A673 (cell line): ENCODE results near the gene PLK3. TPM values are rescaled to one million over a fixed set of nuclear protein-coding genes. Genes with fewer than 3 reads are reported as not detected.
A peak's percentile ranks its signal among the peaks of the same experiment; 100 is the strongest.

Source experiments
- BruUV-seq: library from RNA; stranded (reverse); fragments of 400-500 nt; replicated peaks from 2 replicates; lab custom pipeline; 2021; lab: Mats Ljungman, UMichigan
- CTCF ChIA-PET: fragments of 300-600 bp; sonication (Branson Sonifier 250); formaldehyde crosslinking; loops from one replicate; lab custom pipeline; 2022; ENCODE audit warnings: antibody characterized with exemption; lab: Charles Lee
- POLR2A ChIA-PET: fragments of 300-600 bp; sonication (Branson Sonifier 250); formaldehyde crosslinking; loops from one replicate; lab custom pipeline; 2022; ENCODE audit warnings: antibody characterized with exemption; ENCODE audit not compliant: low non-redundant PET; lab: Charles Lee
- DNase-seq: peaks from one replicate; pipeline ENCODE4 v3.0.0-alpha.2; 2015; ENCODE audit warnings: low spot score
- H3K27ac ChIP-seq: fragments of 200-600 bp; sonication (generic); 2 replicates; pipeline ENCODE4 v1.5.1; 2016; ENCODE audit warnings: mixed run types, low read depth, mild to moderate bottlenecking, mixed read lengths, antibody characterized with exemption, low read length; ENCODE audit not compliant: poor library complexity, severe bottlenecking
- H3K27me3 ChIP-seq: fragments of 200-600 bp; sonication (generic); replicated peaks from 2 replicates; pipeline ENCODE4 v1.6.1; 2017; ENCODE audit warnings: mixed run types, low read depth, mild to moderate bottlenecking, mixed read lengths, antibody characterized with exemption, low read length; ENCODE audit not compliant: insufficient read depth, poor library complexity
- H3K36me3 ChIP-seq: fragments of 200-600 bp; sonication (generic); 2 replicates; pipeline ENCODE4 v1.6.1; 2016; ENCODE audit warnings: mixed run types, mild to moderate bottlenecking, mixed read lengths, antibody characterized with exemption, low read length; ENCODE audit not compliant: insufficient read depth, poor library complexity, severe bottlenecking
- H3K4me1 ChIP-seq: fragments of 200-600 bp; sonication (generic); 2 replicates; pipeline ENCODE4 v1.6.1; 2017; ENCODE audit warnings: mixed run types, mild to moderate bottlenecking, mixed read lengths, antibody characterized with exemption, low read length; ENCODE audit not compliant: insufficient read depth, poor library complexity, severe bottlenecking
- H3K4me3 ChIP-seq: fragments of 200-600 bp; sonication (generic); 2 replicates; pipeline ENCODE4 v1.5.1; 2016; ENCODE audit warnings: low read depth, mixed run types, mild to moderate bottlenecking, mixed read lengths, low read length; ENCODE audit not compliant: poor library complexity, severe bottlenecking
- H3K9me3 ChIP-seq: fragments of 200-600 bp; sonication (generic); 2 replicates; pipeline ENCODE4 v1.6.1; 2016; ENCODE audit warnings: mixed run types, low read depth, mild to moderate bottlenecking, mixed read lengths, antibody characterized with exemption, low read length; ENCODE audit not compliant: poor library complexity, severe bottlenecking
- EZH2 ChIP-seq: fragments of 200-600 bp; sonication (generic); IDR thresholded peaks from 2 replicates; pipeline ENCODE4 v1.6.1; 2017; ENCODE audit warnings: borderline replicate concordance, low read depth, mild to moderate bottlenecking, mixed read lengths, antibody characterized with exemption, low read length; ENCODE audit not compliant: poor library complexity, severe bottlenecking
- intact Hi-C: fragments of 100-400 bp; cut with micrococcal nuclease; formaldehyde crosslinking; loops from one replicate; pipeline ENCODE4 v1.10.0; 2022; ENCODE audit not compliant: unreplicated experiment
- total RNA-seq: library from RNA; stranded (reverse); gene quantifications from 2 replicates; pipeline ENCODE4 v1.2.3, GENCODE V29; 2021
- TF ChIP-seq, protein P1 (sequence below): fragments of 300-800, 200-600 bp; sonication (generic); conservative IDR thresholded peaks from 2 replicates; pipeline ENCODE4 v1.5.1; 2017; ENCODE audit warnings: low read depth, mild to moderate bottlenecking, antibody characterized with exemption, low read length, moderate library complexity, mixed read lengths

PLK3 gene
- total RNA-seq, 1 experiment from 2014 or later = 15.6 TPM

DNA sequence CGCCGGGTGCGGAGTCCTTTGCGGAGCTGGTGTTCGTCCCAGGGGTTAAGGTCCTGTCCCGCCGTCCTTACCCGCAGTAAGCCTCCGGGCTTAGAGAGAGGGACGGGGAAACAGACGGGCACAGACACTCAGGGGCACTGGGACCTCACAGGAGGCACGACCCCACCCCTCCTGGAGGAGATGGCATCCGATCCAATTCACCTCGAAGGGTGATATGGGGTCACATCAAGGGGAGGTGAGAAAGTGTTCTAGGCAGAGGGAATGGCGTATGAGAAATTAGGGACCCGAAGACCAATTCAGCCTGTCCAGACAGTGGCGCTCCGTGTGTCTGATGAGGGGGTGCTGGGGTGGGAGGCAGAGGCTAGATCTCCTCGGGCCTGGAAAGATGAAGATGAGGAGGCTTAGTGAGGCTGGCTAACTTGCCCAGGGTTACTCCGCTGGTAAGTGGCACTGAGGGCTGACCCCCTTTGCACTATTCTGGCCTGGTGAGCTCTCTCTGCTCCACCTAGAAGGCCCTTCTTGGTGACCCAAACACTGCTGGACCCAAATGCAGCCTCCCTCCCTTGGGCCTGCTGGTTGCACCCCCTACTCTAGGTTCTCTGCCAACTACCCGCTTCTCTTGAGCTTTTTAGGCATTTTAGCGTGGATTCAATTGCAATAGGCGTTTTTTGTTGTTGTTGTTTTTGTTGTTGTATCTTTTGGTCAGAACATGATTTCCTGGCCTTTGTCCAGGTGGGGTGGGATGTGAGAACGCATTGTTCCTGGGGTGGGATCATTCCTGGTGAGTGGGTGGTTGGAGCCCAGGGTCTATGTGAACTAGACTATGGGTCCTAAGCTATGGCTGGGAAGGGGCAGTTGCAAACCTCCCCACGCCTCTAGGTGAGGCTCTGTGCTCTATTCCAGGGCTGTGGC is 20.4 kb downstream of the PLK3 start:
- no peaks in the 10 kb centered on the region for H3K36me3 ChIP-seq
- ChIA-PET CTCF (no interaction called here), POLR2A (no interaction called here)
- no peaks in the 10 kb centered on the region for H3K27me3 ChIP-seq
- no peak for TF ChIP-seq EZH2
- TF ChIP-seq, protein P1, sequence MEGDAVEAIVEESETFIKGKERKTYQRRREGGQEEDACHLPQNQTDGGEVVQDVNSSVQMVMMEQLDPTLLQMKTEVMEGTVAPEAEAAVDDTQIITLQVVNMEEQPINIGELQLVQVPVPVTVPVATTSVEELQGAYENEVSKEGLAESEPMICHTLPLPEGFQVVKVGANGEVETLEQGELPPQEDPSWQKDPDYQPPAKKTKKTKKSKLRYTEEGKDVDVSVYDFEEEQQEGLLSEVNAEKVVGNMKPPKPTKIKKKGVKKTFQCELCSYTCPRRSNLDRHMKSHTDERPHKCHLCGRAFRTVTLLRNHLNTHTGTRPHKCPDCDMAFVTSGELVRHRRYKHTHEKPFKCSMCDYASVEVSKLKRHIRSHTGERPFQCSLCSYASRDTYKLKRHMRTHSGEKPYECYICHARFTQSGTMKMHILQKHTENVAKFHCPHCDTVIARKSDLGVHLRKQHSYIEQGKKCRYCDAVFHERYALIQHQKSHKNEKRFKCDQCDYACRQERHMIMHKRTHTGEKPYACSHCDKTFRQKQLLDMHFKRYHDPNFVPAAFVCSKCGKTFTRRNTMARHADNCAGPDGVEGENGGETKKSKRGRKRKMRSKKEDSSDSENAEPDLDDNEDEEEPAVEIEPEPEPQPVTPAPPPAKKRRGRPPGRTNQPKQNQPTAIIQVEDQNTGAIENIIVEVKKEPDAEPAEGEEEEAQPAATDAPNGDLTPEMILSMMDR = no peak
- intact Hi-C loops = no loop called here
- DNase-seq = no peak
- peak overlapping the region; percentile 48 for H3K4me3 ChIP-seq
- peaks cover 6% of the 10 kb centered on the region for H3K4me1 ChIP-seq
- BruUV-seq = no TSS peak
- H3K27ac ChIP-seq = peak overlapping the region; percentile 98
- no peaks in the 10 kb centered on the region for H3K9me3 ChIP-seq

DNA sequence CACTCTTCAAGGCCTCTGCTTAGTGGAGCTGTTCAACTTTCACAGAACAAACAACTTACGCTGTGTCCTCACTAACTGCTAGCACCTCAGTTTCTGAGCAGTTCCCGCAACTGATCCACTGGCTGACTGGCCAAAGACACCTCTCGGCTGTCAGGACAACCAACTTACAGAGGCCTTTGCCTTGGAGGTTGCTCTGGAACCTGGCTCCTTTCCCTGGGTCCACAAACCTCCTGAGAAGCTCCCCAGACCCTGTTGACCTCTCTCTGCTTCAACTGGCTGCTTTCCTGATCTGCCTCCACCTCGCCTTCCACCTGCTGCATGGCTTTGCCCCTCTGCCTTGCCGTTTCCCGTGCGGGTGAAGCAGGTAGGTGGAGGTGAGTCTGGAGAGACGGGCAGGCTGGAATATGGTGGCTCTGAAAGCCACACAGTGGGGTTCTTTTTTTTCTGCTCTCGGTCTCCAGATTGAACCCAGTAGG is 21.1 kb downstream of the PLK3 start:
- Histone ChIP-seq H3K36me3 (no peaks in the 10 kb centered on the region), H3K9me3 (no peaks in the 10 kb centered on the region), H3K27ac (no peak overlapping the region), H3K27me3 (no peaks in the 10 kb centered on the region), H3K4me1 (peaks cover 6% of the 10 kb centered on the region), H3K4me3 (no peak overlapping the region)
- CTCF ChIA-PET = no interaction called here
- POLR2A ChIA-PET = no interaction called here
- DNase-seq = no peak
- TF ChIP-seq, protein P1 = no peak
- no peak for TF ChIP-seq EZH2
- intact Hi-C loops = no loop called here
- BruUV-seq = no TSS peak

DNA sequence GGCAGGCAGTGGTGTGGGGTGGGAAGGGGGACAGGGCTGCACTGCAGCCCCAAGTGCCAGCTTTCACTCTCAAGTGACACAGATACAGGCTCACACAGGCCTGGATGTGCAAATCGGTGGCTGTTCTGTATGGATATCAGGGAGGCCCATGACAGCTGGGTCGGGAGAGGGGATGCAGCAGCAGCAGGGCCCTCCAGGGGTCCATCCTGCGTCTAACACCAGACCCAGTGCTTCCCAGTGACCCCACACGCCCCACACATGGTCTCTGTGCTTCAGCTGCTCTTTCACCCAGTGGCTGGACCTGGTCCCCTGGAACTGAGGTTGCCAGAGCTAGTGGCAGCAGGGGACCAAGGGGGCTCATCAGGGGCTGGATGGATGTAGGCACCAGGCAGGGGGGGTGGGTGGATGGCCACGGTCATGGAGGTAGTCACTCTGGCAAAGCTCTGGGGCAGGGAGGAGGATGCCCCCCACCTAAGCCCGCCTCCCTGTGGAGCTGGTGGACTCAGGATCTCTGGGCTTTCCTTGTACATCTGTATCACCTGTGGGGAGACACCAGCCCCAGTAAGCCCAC is 22.0 kb downstream of the PLK3 start:
- ChIA-PET POLR2A (interaction anchor here (0.7 kb wide), 1 partner anchor 100 kb away, joined by 3 read pairs; no protein-coding TSS in a partner anchor), CTCF (no interaction called here)
- Histone ChIP-seq H3K4me1 (peaks cover 6% of the 10 kb centered on the region), H3K27me3 (no peaks in the 10 kb centered on the region), H3K4me3 (no peak overlapping the region), H3K27ac (no peak overlapping the region), H3K36me3 (no peaks in the 10 kb centered on the region), H3K9me3 (no peaks in the 10 kb centered on the region)
- no peak for TF ChIP-seq EZH2
- TF ChIP-seq, protein P1 = no peak
- intact Hi-C loops = no loop called here
- no TSS peak for BruUV-seq
- no peak for DNase-seq
